Astrocyte of the cerebellum (primary cell): Measurements from ENCODE around the gene CLDN1.

ENCODE experiments used
- DNase-seq: peaks from one replicate; pipeline ENCODE4 v3.0.0-alpha.2; 2011; ENCODE audit warnings: low read depth
- H3K4me3 ChIP-seq: 2 replicates; pipeline ENCODE4 v1.5.1; 2011; ENCODE audit warnings: mild to moderate bottlenecking, low read depth, low read length, moderate library complexity
- CTCF ChIP-seq: IDR thresholded peaks from 2 replicates; pipeline ENCODE4 v1.5.1; 2012; ENCODE audit warnings: low read length, low read depth, moderate library complexity, mild to moderate bottlenecking; ENCODE audit errors: missing control alignments
- in situ Hi-C: cut with HindIII; loops from 2 replicates; pipeline ENCODE4 v1.10.0; 2017; ENCODE audit warnings: low sequenced_read_pairs

The CLDN1 gene

GRCh38 chr3:190293621-190294020 is 28.6 kb downstream of the CLDN1 start:
- in situ Hi-C loops = no loop called here
- no peak overlapping the region for H3K4me3 ChIP-seq
- no peak for TF ChIP-seq CTCF

GRCh38 chr3:190291994-190292584 is 30.2 kb downstream of the CLDN1 start:
- in situ Hi-C loops = no loop called here
- no peak for DNase-seq
- no peak overlapping the region for H3K4me3 ChIP-seq
- no peak for TF ChIP-seq CTCF

More at GRCh38 chr3:190293621-190294020, 28.6 kb downstream of the CLDN1 start:
- no peak for DNase-seq

- H3K4me3 ChIP-seq = no peak overlapping the region
- in situ Hi-C loops = no loop called here
- no peak for TF ChIP-seq CTCF
- DNase-seq = no peak
These were observed 32.3 kb downstream of the CLDN1 start for GRCh38 chr3:190289989-190290388.

GRCh38 chr3:190288836-190289235 is 33.4 kb downstream of the CLDN1 start:
- TF ChIP-seq CTCF = no peak
- DNase-seq = no peak
- in situ Hi-C loops = no loop called here
- H3K4me3 ChIP-seq = no peak overlapping the region

- DNase-seq = no peak
- no peak for TF ChIP-seq CTCF
- no peak overlapping the region for H3K4me3 ChIP-seq
- in situ Hi-C loops = no loop called here
These were observed 36.2 kb downstream of the CLDN1 start for GRCh38 chr3:190286014-190286413.

GRCh38 chr3:190281308-190282051 is 40.8 kb downstream of the CLDN1 start:
- DNase-seq = no peak
- no peak overlapping the region for H3K4me3 ChIP-seq
- TF ChIP-seq CTCF = no peak
- in situ Hi-C loops = no loop called here
